Rectal smooth muscle tissue (tissue), 1 donor: ENCODE measurements around the gene PREX1.

ENCODE experiments used
- H3K27ac ChIP-seq: one replicate; pipeline ENCODE4 v1.7.0; 2013; ENCODE audit warnings: low read depth, low read length, inconsistent platforms
- H3K27me3 ChIP-seq: one replicate; pipeline ENCODE4 v1.7.0; 2013; ENCODE audit warnings: low read length; ENCODE audit not compliant: control insufficient read depth, insufficient read depth
- H3K36me3 ChIP-seq: one replicate; pipeline ENCODE4 v1.7.0; 2013; ENCODE audit warnings: low read length; ENCODE audit not compliant: control insufficient read depth, insufficient read depth
- H3K4me1 ChIP-seq: one replicate; pipeline ENCODE4 v1.7.0; 2013; ENCODE audit warnings: low read length; ENCODE audit not compliant: control insufficient read depth, insufficient read depth
- H3K4me3 ChIP-seq: one replicate; pipeline ENCODE4 v1.7.0; 2013; ENCODE audit warnings: low read length
- H3K9ac ChIP-seq: one replicate; pipeline ENCODE4 v1.7.0; 2013; ENCODE audit warnings: low read length

PREX1 gene

DNA sequence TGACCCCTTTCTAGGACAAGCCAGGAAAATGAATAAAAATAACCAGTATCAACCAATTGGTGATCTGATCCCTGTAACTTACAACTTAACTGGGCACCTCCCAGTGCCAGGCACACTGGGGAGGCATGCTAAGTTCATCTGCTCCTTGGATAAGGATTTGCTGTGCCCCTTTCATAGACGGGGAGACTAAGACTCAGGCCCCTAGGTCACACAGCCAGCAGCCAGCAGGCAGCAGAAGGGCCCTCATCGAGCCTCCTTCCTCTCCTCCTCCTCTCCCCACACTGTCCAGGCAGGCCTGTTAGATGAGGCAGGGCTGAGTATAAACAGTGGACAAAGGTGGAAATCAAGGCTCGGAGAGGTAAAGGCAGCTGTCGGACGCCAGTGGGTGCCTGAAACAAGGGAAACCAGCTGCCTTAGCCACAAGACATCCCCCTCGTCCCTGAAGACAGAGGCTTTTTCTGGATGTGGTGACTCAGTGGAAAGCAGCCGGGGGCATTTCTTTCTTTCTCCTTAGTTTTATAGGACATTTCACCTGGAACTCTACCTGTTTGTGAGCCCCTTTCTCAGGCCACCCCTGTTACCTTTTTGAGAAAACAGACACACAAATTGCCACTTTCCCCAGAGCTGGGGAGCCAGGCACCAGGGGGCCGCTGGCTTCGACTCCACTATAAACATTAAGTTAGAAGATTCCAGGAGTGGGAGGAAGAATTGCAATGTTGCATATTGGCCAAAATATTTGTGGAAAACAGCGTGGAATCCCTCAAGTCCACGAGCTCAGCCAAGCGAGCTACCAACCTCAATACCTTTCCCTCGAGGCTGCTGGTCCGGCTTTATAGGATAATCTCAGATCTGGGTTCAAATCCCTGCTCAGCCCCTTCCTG is 166.0 kb downstream of the PREX1 start:
- H3K27ac ChIP-seq, result no peak overlapping the region
- H3K4me1 ChIP-seq, result peaks cover 2% of the 10 kb centered on the region
- no peak overlapping the region for H3K4me3 ChIP-seq
- no peak overlapping the region for H3K9ac ChIP-seq
- H3K27me3 ChIP-seq, result no peaks in the 10 kb centered on the region
- H3K36me3 ChIP-seq, result peaks cover 3% of the 10 kb centered on the region

DNA sequence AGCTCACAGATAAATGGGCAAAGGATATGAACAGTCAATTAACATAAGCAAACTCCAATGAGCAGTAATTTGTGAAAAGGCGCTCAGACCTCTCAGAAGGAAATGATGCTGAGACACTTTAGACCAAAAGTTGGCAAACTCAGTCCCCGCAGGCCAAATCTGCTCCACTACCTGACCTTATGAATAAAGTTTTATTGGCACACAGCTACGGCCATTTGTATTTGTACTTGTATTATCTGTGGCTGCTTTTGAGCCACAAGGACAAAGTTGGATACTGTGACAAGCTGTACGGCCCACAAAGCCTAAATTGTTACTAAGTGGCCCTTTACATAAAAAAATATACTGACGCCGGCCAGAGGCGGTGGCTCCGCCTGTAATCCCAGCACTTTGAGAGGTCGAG is 167.0 kb downstream of the PREX1 start:
- Histone ChIP-seq H3K27ac (no peak overlapping the region), H3K4me3 (no peak overlapping the region), H3K36me3 (peaks cover 6% of the 10 kb centered on the region), H3K9ac (no peak overlapping the region), H3K27me3 (no peaks in the 10 kb centered on the region), H3K4me1 (peaks cover 2% of the 10 kb centered on the region)

GRCh38 chr20:48659858-48660257 is 167.9 kb downstream of the PREX1 start:
- Histone ChIP-seq H3K27me3 (no peaks in the 10 kb centered on the region), H3K4me1 (peaks cover 2% of the 10 kb centered on the region), H3K4me3 (no peak overlapping the region), H3K9ac (no peak overlapping the region), H3K27ac (no peak overlapping the region), H3K36me3 (peaks cover 10% of the 10 kb centered on the region)

- no peak overlapping the region for H3K9ac ChIP-seq
- H3K4me1 ChIP-seq, result peaks cover 2% of the 10 kb centered on the region
- no peaks in the 10 kb centered on the region for H3K27me3 ChIP-seq
- H3K4me3 ChIP-seq, result no peak overlapping the region
- H3K27ac ChIP-seq, result no peak overlapping the region
- H3K36me3 ChIP-seq, result peaks cover 11% of the 10 kb centered on the region
Measured at GRCh38 chr20:48658505-48658904, 169.3 kb downstream of the PREX1 start.

- H3K9ac ChIP-seq, result no peak overlapping the region
- H3K27ac ChIP-seq, result no peak overlapping the region
- H3K27me3 ChIP-seq, result no peaks in the 10 kb centered on the region
- peaks cover 11% of the 10 kb centered on the region for H3K36me3 ChIP-seq
- H3K4me3 ChIP-seq, result no peak overlapping the region
- H3K4me1 ChIP-seq, result peaks cover 2% of the 10 kb centered on the region
Measured at GRCh38 chr20:48658198-48658476, 169.7 kb downstream of the PREX1 start.

- Histone ChIP-seq H3K4me3 (no peak overlapping the region), H3K27me3 (no peaks in the 10 kb centered on the region), H3K27ac (no peak overlapping the region), H3K9ac (no peak overlapping the region), H3K36me3 (peaks cover 14% of the 10 kb centered on the region), H3K4me1 (peaks cover 2% of the 10 kb centered on the region)
Measured at GRCh38 chr20:48657426-48658197, 170.2 kb downstream of the PREX1 start.

- no peak overlapping the region for H3K4me3 ChIP-seq
- no peak overlapping the region for H3K27ac ChIP-seq
- H3K27me3 ChIP-seq, result no peaks in the 10 kb centered on the region
- H3K4me1 ChIP-seq, result no peaks in the 10 kb centered on the region
- peaks cover 15% of the 10 kb centered on the region for H3K36me3 ChIP-seq
- H3K9ac ChIP-seq, result no peak overlapping the region
Measured at GRCh38 chr20:48656661-48657211, 171.1 kb downstream of the PREX1 start.

DNA sequence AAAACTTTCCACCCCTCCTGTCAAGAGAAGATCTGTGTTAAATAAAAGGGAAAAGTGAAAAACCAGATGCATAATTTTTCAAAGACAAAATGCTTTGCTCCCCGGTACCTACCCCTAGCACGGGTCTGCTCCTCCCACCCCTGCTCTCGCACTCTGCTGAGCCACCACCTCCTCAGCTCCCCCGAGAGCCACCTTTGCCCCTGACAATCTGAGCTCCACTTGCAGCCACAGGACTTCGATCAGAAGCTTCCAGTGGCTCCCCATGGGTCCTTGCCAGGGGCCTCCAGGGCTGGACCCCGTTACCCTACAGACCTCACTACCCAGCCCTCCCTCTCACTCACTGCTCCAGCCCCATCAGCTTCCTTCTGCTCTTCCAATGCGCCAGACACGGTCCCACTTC is 171.7 kb downstream of the PREX1 start:
- Histone ChIP-seq H3K27ac (no peak overlapping the region), H3K9ac (no peak overlapping the region), H3K36me3 (peaks cover 21% of the 10 kb centered on the region), H3K27me3 (no peaks in the 10 kb centered on the region), H3K4me3 (no peak overlapping the region), H3K4me1 (no peaks in the 10 kb centered on the region)

GRCh38 chr20:48653706-48654051 is 174.1 kb downstream of the PREX1 start:
- no peaks in the 10 kb centered on the region for H3K4me1 ChIP-seq
- no peak overlapping the region for H3K27ac ChIP-seq
- H3K9ac ChIP-seq, result no peak overlapping the region
- H3K27me3 ChIP-seq, result no peaks in the 10 kb centered on the region
- no peak overlapping the region for H3K4me3 ChIP-seq
- H3K36me3 ChIP-seq, result peaks cover 26% of the 10 kb centered on the region

- Histone ChIP-seq H3K4me1 (no peaks in the 10 kb centered on the region), H3K27me3 (no peaks in the 10 kb centered on the region), H3K9ac (no peak overlapping the region), H3K27ac (no peak overlapping the region), H3K36me3 (peaks cover 26% of the 10 kb centered on the region), H3K4me3 (no peak overlapping the region)
Measured at GRCh38 chr20:48652961-48653705, 174.7 kb downstream of the PREX1 start.

DNA sequence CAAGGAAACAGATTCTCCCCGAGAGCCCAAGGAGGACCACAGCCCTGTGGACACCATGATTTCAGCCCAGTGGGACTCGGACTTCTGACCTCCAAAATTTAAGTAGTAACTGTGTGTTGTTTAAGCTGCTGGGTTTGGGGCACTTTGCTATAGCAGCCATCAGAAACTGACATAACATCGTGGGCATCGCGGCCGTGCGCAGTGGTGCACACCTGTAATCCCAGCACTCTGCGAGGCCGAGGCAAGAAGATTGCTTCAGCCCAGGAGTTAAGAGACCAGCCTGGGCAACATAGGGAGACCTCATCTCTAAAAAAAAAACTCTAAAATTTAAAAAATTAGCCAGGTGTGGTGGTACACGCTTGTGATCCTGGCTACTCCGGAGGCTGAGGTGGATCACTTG is 175.8 kb downstream of the PREX1 start:
- Histone ChIP-seq H3K36me3 (peaks cover 26% of the 10 kb centered on the region), H3K27me3 (no peaks in the 10 kb centered on the region), H3K9ac (no peak overlapping the region), H3K4me1 (no peaks in the 10 kb centered on the region), H3K27ac (no peak overlapping the region), H3K4me3 (no peak overlapping the region)

DNA sequence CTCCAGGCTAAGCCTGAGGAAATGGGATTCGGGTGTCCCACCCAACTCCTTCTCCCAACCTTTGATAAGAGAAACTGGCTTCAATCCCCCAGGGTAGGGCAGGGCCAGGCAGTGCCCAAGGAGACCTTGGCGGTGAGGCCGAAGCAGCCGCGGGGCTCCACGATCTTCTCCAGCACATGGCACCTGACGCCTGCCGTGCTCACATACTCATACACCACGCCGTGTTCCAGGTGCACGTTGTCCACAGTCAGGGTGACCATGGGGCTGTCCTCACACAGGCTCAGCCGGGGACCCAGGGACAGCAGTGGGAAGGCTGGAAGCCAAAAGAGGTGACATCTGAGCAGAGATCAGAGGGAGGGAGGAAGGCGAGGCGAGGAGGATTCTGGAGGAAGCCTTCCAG is 176.5 kb downstream of the PREX1 start:
- no peaks in the 10 kb centered on the region for H3K27me3 ChIP-seq
- H3K27ac ChIP-seq, result no peak overlapping the region
- no peaks in the 10 kb centered on the region for H3K4me1 ChIP-seq
- H3K4me3 ChIP-seq, result no peak overlapping the region
- H3K36me3 ChIP-seq, result peaks cover 26% of the 10 kb centered on the region
- H3K9ac ChIP-seq, result no peak overlapping the region
